ENCODE data around the gene CAMK2D.
A peak's percentile ranks its signal among the peaks of the same experiment; 100 is the strongest.

Gene CAMK2D

GRCh38 chr4:113762186-113763028, 869 bp upstream of the CAMK2D start:
- FAIRE-seq = peak; percentile 99

GRCh38 chr4:113760795-113761619, 531 bp downstream of the CAMK2D start:
- no peak for FAIRE-seq

GRCh38 chr4:113760094-113760794, 1.3 kb downstream of the CAMK2D start:
- FAIRE-seq = peak; percentile 12

GRCh38 chr4:113759696-113760093, 1.8 kb downstream of the CAMK2D start:
- FAIRE-seq = peak; percentile 59

GRCh38 chr4:113758372-113758771, 3.2 kb downstream of the CAMK2D start:
- FAIRE-seq = no peak

- no peak for FAIRE-seq
Measured at GRCh38 chr4:113757486-113757885, 4.1 kb downstream of the CAMK2D start.

GRCh38 chr4:113756005-113756410, 5.5 kb downstream of the CAMK2D start:
- FAIRE-seq = no peak

- no peak for FAIRE-seq
Measured at GRCh38 chr4:113750734-113751133, 10.8 kb downstream of the CAMK2D start.

- FAIRE-seq = no peak
Measured at GRCh38 chr4:113750296-113750695, 11.2 kb downstream of the CAMK2D start.

GRCh38 chr4:113749178-113749577, 12.4 kb downstream of the CAMK2D start:
- FAIRE-seq = no peak

GRCh38 chr4:113747949-113748348, 13.6 kb downstream of the CAMK2D start:
- FAIRE-seq = no peak

GRCh38 chr4:113745711-113746110, 15.8 kb downstream of the CAMK2D start:
- FAIRE-seq = no peak

GRCh38 chr4:113744667-113745240, 16.8 kb downstream of the CAMK2D start:
- no peak for FAIRE-seq

GRCh38 chr4:113743690-113744089, 17.8 kb downstream of the CAMK2D start:
- no peak for FAIRE-seq

GRCh38 chr4:113742643-113743042, 18.9 kb downstream of the CAMK2D start:
- no peak for FAIRE-seq

- no peak for FAIRE-seq
Measured at GRCh38 chr4:113741956-113742355, 19.6 kb downstream of the CAMK2D start.

- FAIRE-seq = no peak
Measured at GRCh38 chr4:113740857-113741379, 20.6 kb downstream of the CAMK2D start.

- FAIRE-seq = no peak
Measured at GRCh38 chr4:113739197-113739596, 22.3 kb downstream of the CAMK2D start.

GRCh38 chr4:113738251-113738650, 23.3 kb downstream of the CAMK2D start:
- no peak for FAIRE-seq

- FAIRE-seq = no peak
Measured at GRCh38 chr4:113733685-113734084, 27.9 kb downstream of the CAMK2D start.

- FAIRE-seq = no peak
Measured at GRCh38 chr4:113732967-113733527, 28.5 kb downstream of the CAMK2D start.
